HCT116 (cell line): ENCODE data around the gene TOPAZ1. TPM values are rescaled to one million over a fixed set of nuclear protein-coding genes. Genes with fewer than 3 reads are reported as not detected.
A peak's percentile ranks its signal among the peaks of the same experiment; 100 is the strongest.

Source experiments
- ATAC-seq: fragments of 200-7000 bp; cut with Tn5 transposase; 2 replicates; pipeline ENCODE4 v1.9.1; 2020; ENCODE audit warnings: mild to moderate bottlenecking, moderate library complexity
- BruUV-seq: library from RNA; stranded (reverse); fragments of 400-500 nt; replicated peaks from 2 replicates; lab custom pipeline; 2021; lab: Mats Ljungman, UMichigan
- CTCF ChIA-PET: fragments of 300-600 bp; sonication (Branson Sonifier 250); formaldehyde crosslinking; loops from one replicate; lab custom pipeline; 2021; ENCODE audit warnings: antibody characterized with exemption; lab: Charles Lee
- POLR2A ChIA-PET: fragments of 300-600, 350-600 bp; sonication (Branson Sonifier 250); formaldehyde crosslinking; loops from one replicate; lab custom pipeline; 2021; ENCODE audit warnings: antibody characterized with exemption; lab: Charles Lee
- RAD21 ChIA-PET, 2 experiments: fragments of 300-600 bp; sonication (Branson Sonifier 250); formaldehyde crosslinking; loops; one replicate each; lab custom pipeline; 2023; ENCODE audit warnings: low total read pairs in 2 of 2; ENCODE audit not compliant: uncharacterized antibody in 2 of 2, unreplicated experiment in 2 of 2, low non-redundant PET in 1 of 2; lab: Charles Lee
- DNase-seq: peaks from one replicate; pipeline ENCODE4 v3.0.0-alpha.2; 2010; ENCODE audit warnings: low read depth, low spot score
- H2AFZ ChIP-seq: fragments of 200-600 bp; shearing (Covaris generic), sonication (generic); 2 replicates; pipeline ENCODE4 v1.6.1; 2017; ENCODE audit warnings: low read depth, mixed run types, mixed read lengths, antibody characterized with exemption, low read length; ENCODE audit not compliant: poor library complexity, severe bottlenecking
- H3K27ac ChIP-seq: 2 replicates; pipeline ENCODE4 v1.5.1; 2012; ENCODE audit warnings: low read depth, low read length
- H3K27me3 ChIP-seq: fragments of 200-600 bp; sonication (generic); 2 replicates; pipeline ENCODE4 v1.6.1; 2016; ENCODE audit warnings: mixed run types, low read length, mixed read lengths; ENCODE audit not compliant: insufficient read depth
- H3K36me3 ChIP-seq, 2 experiments: fragments of 200-500 bp in 1 of 2; fragments of 200-600 bp in 1 of 2; sonication (Bioruptor generic) in 1 of 2; sonication (generic) in 1 of 2; 2 replicates each; pipeline versions ENCODE4 v1.5.1 to v1.6.1; 2014 to 2016; ENCODE audit warnings: low read length in 2 of 2, inconsistent platforms in 1 of 2, mixed read lengths in 1 of 2, mixed run types in 1 of 2; ENCODE audit not compliant: insufficient read depth in 2 of 2, control insufficient read depth in 1 of 2
- H3K4me1 ChIP-seq, 2 experiments: fragments of 200-600 bp in 1 of 2; sonication (generic) in 1 of 2; 2 replicates each; pipeline versions ENCODE4 v1.5.1 to v1.6.1; 2012 to 2017; ENCODE audit warnings: low read length in 2 of 2, inconsistent platforms in 1 of 2, mild to moderate bottlenecking in 1 of 2, mixed read lengths in 1 of 2, mixed run types in 1 of 2, moderate library complexity in 1 of 2; ENCODE audit not compliant: insufficient read depth in 2 of 2, control insufficient read depth in 1 of 2
- H3K4me2 ChIP-seq: fragments of 200-600 bp; sonication (generic); 2 replicates; pipeline ENCODE4 v1.6.1; 2017; ENCODE audit warnings: mixed run types, low read length, mixed read lengths
- H3K4me3 ChIP-seq, 2 experiments: fragments of 200-600 bp in 1 of 2; sonication (generic) in 1 of 2; replicated peaks in 1 of 2; 2 replicates each; pipeline ENCODE4 v1.5.1; 2011 to 2016; ENCODE audit warnings: low read length in 2 of 2, control low read depth in 1 of 2, low read depth in 1 of 2, mild to moderate bottlenecking in 1 of 2, mixed read lengths in 1 of 2, mixed run types in 1 of 2
- H3K79me2 ChIP-seq: fragments of 200-600 bp; sonication (generic); 2 replicates; pipeline ENCODE4 v1.6.1; 2017; ENCODE audit warnings: mild to moderate bottlenecking, mixed run types, low read length, moderate library complexity, mixed read lengths; ENCODE audit not compliant: insufficient read depth
- H3K9ac ChIP-seq: fragments of 200-600 bp; sonication (generic); 2 replicates; pipeline ENCODE4 v1.6.1; 2016; ENCODE audit warnings: low read length, mixed read lengths
- H3K9me2 ChIP-seq: fragments of 200-600 bp; sonication (generic), shearing (Covaris generic); 2 replicates; pipeline ENCODE4 v1.6.1; 2017; ENCODE audit warnings: mixed run types, mild to moderate bottlenecking, moderate library complexity; ENCODE audit not compliant: insufficient read depth
- H3K9me3 ChIP-seq, 2 experiments: fragments of 200-500 bp in 1 of 2; fragments of 200-600 bp in 1 of 2; sonication (Bioruptor generic) in 1 of 2; sonication (generic) in 1 of 2; 2 replicates each; pipeline ENCODE4 v1.6.1; 2014 to 2017; ENCODE audit warnings: low read length in 2 of 2, mixed read lengths in 2 of 2, inconsistent platforms in 1 of 2, low read depth in 1 of 2, mild to moderate bottlenecking in 1 of 2, mixed run types in 1 of 2, moderate library complexity in 1 of 2; ENCODE audit not compliant: control insufficient read depth in 1 of 2, insufficient read depth in 1 of 2
- H4K20me1 ChIP-seq: fragments of 200-600 bp; sonication (generic), shearing (Covaris generic); 2 replicates; pipeline ENCODE4 v1.6.1; 2017; ENCODE audit warnings: mixed run types, mild to moderate bottlenecking, moderate library complexity; ENCODE audit not compliant: insufficient read depth
- ATF3 ChIP-seq: IDR thresholded peaks from 2 replicates; pipeline ENCODE4 v1.6.1; 2012
- CBX3 ChIP-seq: IDR thresholded peaks from 2 replicates; pipeline ENCODE4 v1.6.1; 2012; ENCODE audit warnings: low read depth
- CEBPB ChIP-seq: IDR thresholded peaks from 2 replicates; pipeline ENCODE4 v1.6.1; 2012; ENCODE audit warnings: low read depth
- CTCF ChIP-seq, 3 experiments: fragments of 200-600 bp in 1 of 3; sonication (generic) in 1 of 3; IDR thresholded peaks in 2 of 3; conservative IDR thresholded peaks in 1 of 3; 2 replicates each; pipeline ENCODE4 v1.5.1; 2012 to 2017; ENCODE audit warnings: low read depth in 2 of 3, low read length in 2 of 3, antibody characterized with exemption in 1 of 3, borderline replicate concordance in 1 of 3, control low read depth in 1 of 3, mild to moderate bottlenecking in 1 of 3, mixed read lengths in 1 of 3, mixed run types in 1 of 3, moderate library complexity in 1 of 3; ENCODE audit not compliant: insufficient read depth in 1 of 3
- EGR1 ChIP-seq: IDR thresholded peaks from 2 replicates; pipeline ENCODE4 v1.6.1; 2012; ENCODE audit warnings: low read depth
- ELF1 ChIP-seq: IDR thresholded peaks from 2 replicates; pipeline ENCODE4 v1.6.1; 2012; ENCODE audit warnings: low read depth, borderline replicate concordance
- EZH2 ChIP-seq: fragments of 200-600 bp; sonication (generic); IDR thresholded peaks from 2 replicates; pipeline ENCODE4 v1.6.1; 2017; ENCODE audit warnings: antibody characterized with exemption, mixed run types
- FOSL1 ChIP-seq: IDR thresholded peaks from 2 replicates; pipeline ENCODE4 v1.6.1; 2012; ENCODE audit warnings: low read depth
- JUND ChIP-seq: IDR thresholded peaks from 2 replicates; pipeline ENCODE4 v1.6.1; 2012
- MAX ChIP-seq: IDR thresholded peaks from 2 replicates; pipeline ENCODE4 v1.6.1; 2012
- POLR2A ChIP-seq: IDR thresholded peaks from 2 replicates; pipeline ENCODE4 v1.7.0; 2011; ENCODE audit warnings: borderline replicate concordance; ENCODE audit not compliant: insufficient read depth, insufficient read length; ENCODE audit errors: extremely low read depth
- REST ChIP-seq: IDR thresholded peaks from 2 replicates; pipeline ENCODE4 v1.6.1; 2012; ENCODE audit warnings: low read depth
- SIN3A ChIP-seq: IDR thresholded peaks from 2 replicates; pipeline ENCODE4 v1.6.1; 2012; ENCODE audit warnings: low read depth
- SP1 ChIP-seq: IDR thresholded peaks from 2 replicates; pipeline ENCODE4 v1.6.1; 2012; ENCODE audit warnings: low read depth
- TCF7L2 ChIP-seq: IDR thresholded peaks from 2 replicates; pipeline ENCODE4 v1.7.0; 2011; ENCODE audit warnings: borderline replicate concordance, inconsistent platforms; ENCODE audit not compliant: insufficient read depth, insufficient read length; ENCODE audit errors: extremely low read depth
- ZBTB33 ChIP-seq: IDR thresholded peaks from 2 replicates; pipeline ENCODE4 v1.6.1; 2011; ENCODE audit warnings: mild to moderate bottlenecking, low read length, moderate library complexity; ENCODE audit not compliant: insufficient replicate concordance; ENCODE audit errors: extremely low read depth
- ZNF274 ChIP-seq: fragments of 200-500 bp; sonication (Bioruptor generic); IDR thresholded peaks from 2 replicates; pipeline ENCODE4 v1.6.1; 2014; ENCODE audit warnings: mild to moderate bottlenecking, low read depth, low read length, inconsistent platforms
- intact Hi-C: fragments of 100-400 bp; cut with micrococcal nuclease; formaldehyde crosslinking; loops from 2 replicates; pipeline ENCODE4 v1.10.0; 2022
- total RNA-seq: library from RNA; stranded (reverse); gene quantifications from one replicate; pipeline ENCODE4 v1.2.1, GENCODE V29; 2021; ENCODE audit not compliant: unreplicated experiment

Gene TOPAZ1
- total RNA-seq, 1 experiment from 2014 or later, result not detected

GRCh38 chr3:44198284-44199269 lies 43.1 kb upstream of the TOPAZ1 start:
- ATAC-seq (peak; percentile 94), DNase-seq (peak; percentile 56)
- Histone ChIP-seq H3K9me2 (no peaks in the 10 kb centered on the region), H2AFZ (peak overlapping the region; percentile 91), H3K9me3 (no peaks in the 10 kb centered on the region), H3K27ac (no peak overlapping the region), H4K20me1 (no peaks in the 10 kb centered on the region), H3K4me1 (peaks cover 0 to 4% of the 10 kb centered on the region in 2 experiments; a peak in 1 of 4 replicates), H3K27me3 (0 out of 2 replicates have a peak, but pooled peaks cover 3% of the 10 kb centered on the region), H3K4me2 (peak overlapping the region; percentile 30; the same call in 1 of the 2 replicates), H3K4me3 (no peak overlapping the region), H3K36me3 (no peaks in the 10 kb centered on the region), H3K9ac (no peak overlapping the region), H3K79me2 (no peaks in the 10 kb centered on the region)
- ChIA-PET CTCF (interaction anchor here (0.8 to 2.1 kb wide), 9 partner anchors 11 to 1236 kb away, joined by 3 to 13 read pairs (median 4); no protein-coding TSS in a partner anchor), POLR2A (no interaction called here), RAD21 (no interaction called here)
- no TSS peak for BruUV-seq
- intact Hi-C loops, result loop anchor here (1.0 to 10.0 kb wide), 4 partner anchors 429 to 1234 kb away; no protein-coding TSS in a partner anchor
- TF ChIP-seq ZNF274 (no peak), SIN3A (no peak), POLR2A (no peak), REST (no peak), TCF7L2 (no peak), CBX3 (0 out of 2 replicates have a peak, but pooled peaks have one; percentile 39), EGR1 (peak; percentile 94), ZBTB33 (no peak), MAX (no peak), EZH2 (no peak), ELF1 (no peak), JUND (no peak), CTCF (IDR thresholded peaks at IDR 0.05 in 2 of 3, conservative IDR thresholded peaks at IDR 0.05 in 1 of 3; ENCODE audit: borderline replicate concordance in 1 of 3, insufficient read depth in 1 of 3, low read depth in 2 of 3, low read length in 2 of 3) (peak; percentile 79 to 80 (median 79)), ATF3 (no peak), FOSL1 (no peak), CEBPB (no peak), SP1 (no peak)
